Effector CD8-positive, alpha-beta T cell (primary cell): ENCODE results near the gene PIK3CD.
"Not testable (repeated sequence)": the region's sequence is repeated elsewhere in the genome, so short reads cannot be mapped to it uniquely, and the experiment has no call there.

Experiments
- DNase-seq: peaks from one replicate; lab custom pipeline; 2025; lab: John Stamatoyannopoulos, UW

The PIK3CD gene

GRCh38 chr1:9733160-9733789 is 81.7 kb downstream of the PIK3CD start:
- no peak for DNase-seq

DNA sequence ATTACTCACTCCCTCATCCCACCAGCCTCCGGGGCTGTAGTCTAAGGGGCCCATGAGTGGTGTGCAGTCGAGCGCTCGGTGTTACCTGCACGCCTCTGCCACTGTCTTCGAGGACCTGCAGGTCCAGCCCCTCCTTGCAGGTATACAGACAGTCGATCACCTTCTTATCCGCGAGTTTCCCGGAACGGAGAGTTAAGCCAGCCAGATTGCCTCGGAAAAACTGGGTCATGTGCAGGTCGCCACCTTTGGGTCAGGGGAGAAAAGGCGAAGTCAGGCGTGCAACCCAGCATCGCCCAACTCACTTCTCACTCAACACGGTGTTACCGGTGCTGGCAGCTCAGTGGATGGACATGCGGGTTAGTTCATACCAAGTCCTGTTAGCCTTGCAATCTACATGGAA is 84.3 kb downstream of the PIK3CD start:
- no peak for DNase-seq

DNA sequence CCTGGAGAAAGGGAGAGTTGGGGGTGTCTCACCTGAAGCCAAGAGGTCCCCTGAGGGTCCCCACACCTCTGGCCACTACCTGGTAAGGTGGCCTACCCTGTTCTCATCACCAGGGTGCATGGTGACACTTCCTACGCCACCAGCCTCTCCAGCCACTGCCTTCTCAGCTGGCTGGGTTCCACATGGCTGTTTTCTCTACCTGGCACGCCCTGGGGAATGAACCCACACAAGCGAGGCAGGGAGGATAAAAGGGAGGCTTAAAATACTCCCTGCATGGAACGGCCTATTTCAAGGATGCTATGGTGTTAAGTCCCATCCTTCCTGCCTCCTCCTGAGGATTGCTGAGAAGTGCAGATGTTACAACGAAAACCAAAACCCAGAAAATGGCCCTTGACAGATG is 84.7 kb downstream of the PIK3CD start:
- DNase-seq, result no peak

- DNase-seq, result no peak
These were observed 85.5 kb downstream of the PIK3CD start for GRCh38 chr1:9737057-9737456.

GRCh38 chr1:9737671-9738070 is 86.1 kb downstream of the PIK3CD start:
- no peak for DNase-seq

- DNase-seq, result no peak
These were observed 92.7 kb downstream of the PIK3CD start for GRCh38 chr1:9744106-9744799.

GRCh38 chr1:9746211-9746610 is 94.7 kb downstream of the PIK3CD start:
- DNase-seq, result no peak

GRCh38 chr1:9746651-9747050 is 95.1 kb downstream of the PIK3CD start:
- DNase-seq, result no peak

DNA sequence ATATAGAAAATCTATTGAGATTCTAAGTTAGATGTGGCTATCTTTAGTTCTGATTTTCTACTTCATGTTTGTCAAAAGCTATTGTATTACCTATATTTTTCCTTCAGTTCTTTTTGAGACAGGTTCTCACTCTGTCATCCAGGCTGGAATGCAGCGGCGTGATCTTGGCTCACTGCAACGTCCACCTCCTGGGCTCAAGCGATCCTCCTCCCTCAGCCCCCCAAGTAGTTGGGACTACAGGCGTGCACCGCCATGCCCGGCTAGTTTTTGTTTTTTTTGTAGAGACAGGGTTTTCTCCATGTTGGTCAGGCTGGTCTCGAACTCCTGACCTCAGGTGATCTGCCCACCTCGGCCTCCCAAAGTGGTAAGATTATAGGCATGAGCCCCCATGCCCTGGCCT is 96.9 kb downstream of the PIK3CD start:
- DNase-seq, result not testable (repeated sequence)

GRCh38 chr1:9749361-9749760 is 97.8 kb downstream of the PIK3CD start:
- DNase-seq, result no peak

DNA sequence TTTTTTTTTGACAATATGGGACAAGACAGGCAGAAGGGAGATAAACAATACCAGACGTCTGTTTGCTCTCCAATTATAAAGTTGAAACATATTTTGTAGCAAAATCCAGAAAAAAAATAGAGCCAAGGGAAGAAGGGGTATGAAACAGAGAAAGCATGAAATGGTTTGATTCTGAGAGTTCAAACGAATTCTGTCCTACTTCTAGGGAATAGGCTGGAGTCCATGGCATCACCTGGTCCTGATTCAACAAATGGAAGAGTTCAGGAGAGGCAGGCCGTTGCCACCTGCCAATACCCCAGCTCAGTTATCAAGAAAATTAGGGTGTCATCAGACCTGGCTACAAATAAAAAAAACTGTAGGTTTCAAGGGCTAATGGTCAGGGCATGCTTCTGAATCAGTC is 100.4 kb downstream of the PIK3CD start:
- DNase-seq, result no peak

DNA sequence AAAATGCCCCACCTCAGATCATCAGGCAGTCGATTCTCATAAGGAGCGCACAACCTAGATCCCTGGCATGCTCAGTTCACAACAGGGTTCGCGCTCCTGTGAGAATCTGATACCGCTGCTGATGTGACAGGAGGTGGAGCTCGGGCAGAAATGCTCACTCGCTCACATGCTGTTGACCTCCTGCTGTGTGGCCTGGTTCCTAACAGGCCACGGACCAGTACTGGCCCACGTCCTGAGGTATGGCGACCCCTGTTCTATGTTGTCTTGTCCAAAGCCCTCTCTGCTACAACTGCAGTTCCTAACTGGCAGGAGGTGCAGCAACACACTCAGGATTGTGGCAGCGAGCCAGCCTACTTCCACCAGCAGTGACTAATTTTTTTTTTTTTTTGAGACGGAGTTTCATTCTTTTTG is 101.6 kb downstream of the PIK3CD start:
- DNase-seq, result no peak

DNA sequence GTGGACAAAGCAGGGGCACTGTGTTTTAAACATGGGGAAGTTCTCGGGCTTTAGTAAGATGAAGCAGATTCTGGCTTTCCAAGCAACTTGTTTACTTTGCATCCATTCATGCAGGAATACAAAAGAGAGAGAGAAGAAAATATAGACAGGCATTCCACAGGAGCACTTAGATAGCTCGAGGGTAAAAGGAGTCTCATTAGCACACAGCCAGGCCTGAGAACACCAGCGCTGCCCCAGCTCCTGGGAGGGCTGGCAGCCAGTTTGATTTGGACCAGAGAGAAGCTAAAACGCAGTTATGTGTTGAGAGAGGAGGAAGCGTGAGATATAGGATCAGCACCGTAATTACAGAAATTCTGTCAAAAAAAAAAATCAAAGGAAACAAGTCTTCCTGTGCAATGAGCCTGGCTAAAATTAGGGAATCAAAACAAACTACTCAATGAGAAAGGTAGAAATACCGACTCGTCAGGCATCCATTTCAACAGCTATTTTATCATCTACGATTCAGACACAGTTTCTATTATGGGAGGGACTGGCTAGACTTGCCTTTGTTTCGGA is 104.0 kb downstream of the PIK3CD start:
- no peak for DNase-seq

- no peak for DNase-seq
These were observed 107.1 kb downstream of the PIK3CD start for GRCh38 chr1:9758559-9759121.

- no peak for DNase-seq
These were observed 108.4 kb downstream of the PIK3CD start for GRCh38 chr1:9759939-9760338.

- no peak for DNase-seq
These were observed 109.3 kb downstream of the PIK3CD start for GRCh38 chr1:9760824-9761223.

- no peak for DNase-seq
These were observed 110.3 kb downstream of the PIK3CD start for GRCh38 chr1:9761855-9762254.

- DNase-seq, result not testable (repeated sequence)
These were observed 110.9 kb downstream of the PIK3CD start for GRCh38 chr1:9762446-9762845.

- DNase-seq, result no peak
These were observed 112.4 kb downstream of the PIK3CD start for GRCh38 chr1:9763914-9764313.

- DNase-seq, result no peak
These were observed 113.0 kb downstream of the PIK3CD start for GRCh38 chr1:9764550-9764949.

DNA sequence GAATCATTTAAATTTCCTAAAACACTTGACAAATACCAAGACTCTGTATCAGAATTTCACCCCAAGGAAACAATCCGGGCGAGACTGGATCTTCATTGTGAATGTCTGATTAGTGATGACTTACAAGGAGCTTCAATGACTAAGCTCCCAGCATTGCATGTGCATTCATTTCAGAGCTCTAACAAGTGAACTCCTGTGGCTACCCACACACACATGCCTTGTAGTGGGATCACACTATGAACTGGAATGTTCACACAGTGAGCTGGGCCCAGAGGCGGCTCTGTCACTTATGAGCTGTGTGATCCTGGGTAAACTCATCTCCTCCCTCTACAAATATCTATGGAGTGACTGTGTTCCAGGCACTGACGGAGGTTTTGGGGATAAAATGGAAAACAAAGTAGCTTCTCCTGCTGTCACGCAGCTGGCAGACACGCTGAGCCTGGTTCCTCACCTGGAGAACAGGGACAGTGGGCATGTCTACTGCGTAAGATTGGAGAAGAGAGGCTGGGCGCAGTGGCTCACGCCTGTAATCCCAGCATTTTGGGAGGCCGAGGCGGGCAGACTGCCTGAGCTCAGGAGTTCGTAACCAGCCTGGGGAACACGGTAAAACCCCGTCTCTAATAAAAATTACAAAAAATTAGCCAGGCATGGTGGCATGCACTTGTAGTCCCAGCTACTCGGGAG is 115.4 kb downstream of the PIK3CD start:
- no peak for DNase-seq

GRCh38 chr1:9767964-9768668 is 116.6 kb downstream of the PIK3CD start:
- DNase-seq, result no peak
